Progenitor cell of endocrine pancreas (in vitro differentiated cells): ENCODE data around the gene LRRC4. TPM values are rescaled to one million over a fixed set of nuclear protein-coding genes. Genes with fewer than 3 reads are reported as not detected.
A peak's percentile ranks its signal among the peaks of the same experiment; 100 is the strongest.

Source experiments
- DNase-seq: peaks from one replicate; pipeline ENCODE4 v3.0.0; 2021; ENCODE audit warnings: low spot score; ENCODE audit not compliant: unreplicated experiment
- H3K27ac Mint-ChIP-seq: 2 replicates; pipeline ENCODE4 v1.8.0; 2021; ENCODE audit warnings: mild to moderate bottlenecking, moderate library complexity, mixed read lengths
- H3K27me3 Mint-ChIP-seq: 2 replicates; pipeline ENCODE4 v1.8.0; 2021; ENCODE audit warnings: mixed read lengths
- H3K36me3 Mint-ChIP-seq: 2 replicates; pipeline ENCODE4 v1.8.0; 2022; ENCODE audit warnings: mixed read lengths; ENCODE audit not compliant: insufficient read depth
- H3K4me1 Mint-ChIP-seq: 2 replicates; pipeline ENCODE4 v1.8.0; 2021; ENCODE audit warnings: low read depth, mixed read lengths
- H3K4me3 Mint-ChIP-seq: 2 replicates; pipeline ENCODE4 v1.8.0; 2021; ENCODE audit warnings: low read depth, mild to moderate bottlenecking, moderate library complexity, mixed read lengths
- H3K9me3 Mint-ChIP-seq: 2 replicates; pipeline ENCODE4 v1.8.0; 2021; ENCODE audit warnings: low read depth, mixed read lengths
- total RNA-seq: library from RNA; stranded (reverse); gene quantifications from 2 replicates; pipeline ENCODE4 v1.2.1, GENCODE V29; 2021
- TF ChIP-seq, protein P1 (sequence below): fragments of 200-600 bp; sonication (generic); IDR thresholded peaks from one replicate; pipeline ENCODE4 v1.5.0; 2021; ENCODE audit warnings: antibody characterized with exemption, mild to moderate bottlenecking; ENCODE audit not compliant: unreplicated experiment

The LRRC4 gene
- total RNA-seq, 1 donor from 2014 or later = 19.4 TPM

- TF ChIP-seq, protein P1, sequence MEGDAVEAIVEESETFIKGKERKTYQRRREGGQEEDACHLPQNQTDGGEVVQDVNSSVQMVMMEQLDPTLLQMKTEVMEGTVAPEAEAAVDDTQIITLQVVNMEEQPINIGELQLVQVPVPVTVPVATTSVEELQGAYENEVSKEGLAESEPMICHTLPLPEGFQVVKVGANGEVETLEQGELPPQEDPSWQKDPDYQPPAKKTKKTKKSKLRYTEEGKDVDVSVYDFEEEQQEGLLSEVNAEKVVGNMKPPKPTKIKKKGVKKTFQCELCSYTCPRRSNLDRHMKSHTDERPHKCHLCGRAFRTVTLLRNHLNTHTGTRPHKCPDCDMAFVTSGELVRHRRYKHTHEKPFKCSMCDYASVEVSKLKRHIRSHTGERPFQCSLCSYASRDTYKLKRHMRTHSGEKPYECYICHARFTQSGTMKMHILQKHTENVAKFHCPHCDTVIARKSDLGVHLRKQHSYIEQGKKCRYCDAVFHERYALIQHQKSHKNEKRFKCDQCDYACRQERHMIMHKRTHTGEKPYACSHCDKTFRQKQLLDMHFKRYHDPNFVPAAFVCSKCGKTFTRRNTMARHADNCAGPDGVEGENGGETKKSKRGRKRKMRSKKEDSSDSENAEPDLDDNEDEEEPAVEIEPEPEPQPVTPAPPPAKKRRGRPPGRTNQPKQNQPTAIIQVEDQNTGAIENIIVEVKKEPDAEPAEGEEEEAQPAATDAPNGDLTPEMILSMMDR = no peak
- H3K9me3 Mint-ChIP-seq = peaks cover 20% of the 10 kb centered on the region
- no peak overlapping the region for H3K4me3 Mint-ChIP-seq
- H3K27ac Mint-ChIP-seq = no peak overlapping the region
- H3K27me3 Mint-ChIP-seq = no peaks in the 10 kb centered on the region
- peaks cover 29% of the 10 kb centered on the region for H3K36me3 Mint-ChIP-seq
- peaks cover 28% of the 10 kb centered on the region for H3K4me1 Mint-ChIP-seq
- DNase-seq = no peak
These were observed 50.3 kb downstream of the LRRC4 start for GRCh38 chr7:127980901-127981300.

GRCh38 chr7:127979728-127980126, 51.5 kb downstream of the LRRC4 start:
- peaks cover 20% of the 10 kb centered on the region for H3K9me3 Mint-ChIP-seq
- peaks cover 29% of the 10 kb centered on the region for H3K36me3 Mint-ChIP-seq
- peaks cover 25% of the 10 kb centered on the region for H3K4me1 Mint-ChIP-seq
- no peak for DNase-seq
- TF ChIP-seq, protein P1 = no peak
- no peaks in the 10 kb centered on the region for H3K27me3 Mint-ChIP-seq
- H3K27ac Mint-ChIP-seq = peak overlapping the region; percentile 70
- no peak overlapping the region for H3K4me3 Mint-ChIP-seq

DNA sequence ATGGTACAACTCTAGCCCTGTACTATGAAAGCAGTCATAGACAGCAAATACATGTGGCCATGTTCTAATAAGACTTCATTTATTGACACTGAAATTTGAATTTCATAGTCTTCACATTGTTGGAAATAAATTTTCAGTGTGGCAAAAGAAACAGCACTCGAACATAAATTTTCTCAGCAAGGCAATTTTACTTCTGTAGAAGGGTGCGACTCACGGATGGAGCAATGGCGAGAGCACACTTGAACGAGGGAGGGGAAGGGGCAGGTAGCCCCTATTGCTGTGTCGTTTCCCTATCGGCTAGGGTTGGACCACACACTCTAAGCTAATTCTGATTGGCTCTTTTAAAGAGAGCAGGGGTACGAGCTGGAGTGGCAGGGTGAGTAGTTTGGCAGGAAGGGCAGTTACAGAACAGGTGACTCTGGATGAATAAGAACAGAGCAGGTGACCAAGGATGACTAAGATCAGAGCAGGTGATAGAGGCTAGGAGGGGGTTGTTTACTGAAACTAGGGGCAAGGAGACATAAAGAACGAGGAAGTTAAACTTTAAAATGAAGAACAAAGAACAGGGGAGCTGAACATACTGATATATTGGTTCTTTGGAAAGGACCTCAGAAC, 52.0 kb downstream of the LRRC4 start:
- TF ChIP-seq, protein P1 = no peak
- no peaks in the 10 kb centered on the region for H3K27me3 Mint-ChIP-seq
- peak overlapping the region; percentile 70 for H3K27ac Mint-ChIP-seq
- H3K4me3 Mint-ChIP-seq = no peak overlapping the region
- H3K36me3 Mint-ChIP-seq = peaks cover 29% of the 10 kb centered on the region
- H3K9me3 Mint-ChIP-seq = peaks cover 20% of the 10 kb centered on the region
- peaks cover 20% of the 10 kb centered on the region for H3K4me1 Mint-ChIP-seq
- DNase-seq = no peak

- Mint-ChIP-seq H3K36me3 (peaks cover 29% of the 10 kb centered on the region), H3K27ac (no peak overlapping the region), H3K27me3 (no peaks in the 10 kb centered on the region), H3K4me3 (no peak overlapping the region), H3K9me3 (peaks cover 20% of the 10 kb centered on the region), H3K4me1 (peaks cover 14% of the 10 kb centered on the region)
- DNase-seq = no peak
- TF ChIP-seq, protein P1 = no peak
These were observed 52.8 kb downstream of the LRRC4 start for GRCh38 chr7:127978421-127978820.

Other genes with a start within 250 kb of the LRRC4 start
- gene LEP, start 209.8 kb upstream of the LRRC4 start, total RNA-seq = not detected in 2 replicates